PFSK-1 (cell line): Measurements from ENCODE around the gene OSBPL10.

Experiments used
- POLR2AphosphoS5 ChIP-seq: IDR thresholded peaks from 2 replicates; pipeline ENCODE4 v1.6.1; 2012; ENCODE audit warnings: low read depth, mild to moderate bottlenecking, control low read depth, low read length, moderate library complexity
- REST ChIP-seq, 2 experiments: IDR thresholded peaks; 2 replicates each; pipeline versions ENCODE4 v1.6.1 to v1.8.0; 2011 to 2012; ENCODE audit warnings: low read depth in 2 of 2, low read length in 2 of 2, control low read depth in 1 of 2, inconsistent platforms in 1 of 2, mild to moderate bottlenecking in 1 of 2, moderate library complexity in 1 of 2; ENCODE audit not compliant: insufficient read depth in 1 of 2
- SIN3A ChIP-seq: IDR thresholded peaks from 2 replicates; pipeline ENCODE4 v1.6.1; 2012; ENCODE audit warnings: mild to moderate bottlenecking, low read length, moderate library complexity, borderline replicate concordance; ENCODE audit not compliant: insufficient read depth
- TAF1 ChIP-seq: IDR thresholded peaks from 2 replicates; pipeline ENCODE4 v1.6.1; 2012; ENCODE audit warnings: low read length, control low read depth, borderline replicate concordance; ENCODE audit not compliant: insufficient read depth

GRCh38 chr3:31851278-31851677, 129.8 kb downstream of the OSBPL10 start:
- TF ChIP-seq REST (IDR thresholded peaks at IDR 0.05; ENCODE audit: insufficient read depth in 1 of 2, low read depth in 2 of 2, low read length in 2 of 2) (no peak), TAF1 (no peak), POLR2AphosphoS5 (no peak), SIN3A (no peak)
